Panc1 (cell line): Measurements from ENCODE around the gene NSUN6. TPM values are rescaled to one million over a fixed set of nuclear protein-coding genes. Genes with fewer than 3 reads are reported as not detected.
"Not testable (repeated sequence)": the region's sequence is repeated elsewhere in the genome, so short reads cannot be mapped to it uniquely, and the experiment has no call there.

Experiments used
- ATAC-seq: fragments of 200-7000 bp; cut with Tn5 transposase; 2 replicates; pipeline ENCODE4 v1.9.1; 2020; ENCODE audit warnings: mild to moderate bottlenecking, moderate library complexity
- BruUV-seq: library from RNA; stranded (reverse); fragments of 400-500 nt; replicated peaks from 2 replicates; lab custom pipeline; 2021; lab: Mats Ljungman, UMichigan
- CTCF ChIA-PET: fragments of 300-600 bp; sonication (Branson Sonifier 250); formaldehyde crosslinking; loops from one replicate; lab custom pipeline; 2022; ENCODE audit warnings: antibody characterized with exemption; lab: Charles Lee
- POLR2A ChIA-PET: fragments of 300-600 bp; sonication (Branson Sonifier 250); formaldehyde crosslinking; loops from one replicate; lab custom pipeline; 2022; ENCODE audit warnings: antibody characterized with exemption; lab: Charles Lee
- DNase-seq: peaks from one replicate; pipeline ENCODE4 v3.0.0-alpha.2; 2010; ENCODE audit warnings: low read depth, low spot score
- H3K27ac ChIP-seq: 2 replicates; pipeline ENCODE4 v1.5.1; 2011; ENCODE audit warnings: mild to moderate bottlenecking, low read length, inconsistent platforms
- H3K27me3 ChIP-seq: fragments of 200-500 bp; sonication (Bioruptor generic); 2 replicates; pipeline ENCODE4 v1.6.0; 2014; ENCODE audit warnings: low read length, inconsistent platforms; ENCODE audit not compliant: control insufficient read depth, insufficient read depth
- H3K36me3 ChIP-seq: fragments of 200-500 bp; sonication (Bioruptor generic); 2 replicates; pipeline ENCODE4 v1.5.1; 2014; ENCODE audit warnings: inconsistent platforms, mild to moderate bottlenecking, low read length, moderate library complexity; ENCODE audit not compliant: control insufficient read depth, insufficient read depth
- H3K4me1 ChIP-seq: 2 replicates; pipeline ENCODE4 v1.5.1; 2011; ENCODE audit warnings: inconsistent platforms, mild to moderate bottlenecking, low read length, moderate library complexity; ENCODE audit not compliant: control insufficient read depth, insufficient read depth
- H3K4me3 ChIP-seq, 2 experiments: 2 replicates each; pipeline ENCODE4 v1.5.1; 2011 to 2012; ENCODE audit warnings: low read depth in 2 of 2, low read length in 2 of 2, mild to moderate bottlenecking in 2 of 2, inconsistent platforms in 1 of 2, moderate library complexity in 1 of 2
- H3K9me3 ChIP-seq: fragments of 200-500 bp; sonication (Bioruptor generic); 2 replicates; pipeline ENCODE4 v1.5.1; 2014; ENCODE audit warnings: low read depth, mild to moderate bottlenecking, inconsistent platforms, low read length, moderate library complexity; ENCODE audit not compliant: control insufficient read depth, insufficient read depth
- POLR2AphosphoS5 ChIP-seq: IDR thresholded peaks from 2 replicates; pipeline ENCODE4 v1.6.1; 2012; ENCODE audit warnings: mild to moderate bottlenecking, low read depth, low read length, moderate library complexity
- SIN3A ChIP-seq: IDR thresholded peaks from 2 replicates; pipeline ENCODE4 v1.6.1; 2012; ENCODE audit warnings: low read depth, mild to moderate bottlenecking, low read length, moderate library complexity, borderline replicate concordance; ENCODE audit not compliant: insufficient read depth
- TCF7L2 ChIP-seq: IDR thresholded peaks from 2 replicates; pipeline ENCODE4 v1.6.1; 2011; ENCODE audit warnings: mild to moderate bottlenecking, low read depth, low read length, inconsistent platforms
- in situ Hi-C: cut with HindIII; loops from 2 replicates; pipeline ENCODE4 v1.10.0; 2016; ENCODE audit warnings: low sequenced_read_pairs, low pct_unique_long_range_greater_than_20kb
- intact Hi-C: fragments of 100-400 bp; cut with micrococcal nuclease; formaldehyde crosslinking; loops from one replicate; pipeline ENCODE4 v1.10.0; 2022; ENCODE audit not compliant: unreplicated experiment
- total RNA-seq: library from RNA; stranded (reverse); gene quantifications from one replicate; pipeline ENCODE4 v1.2.1, GENCODE V29; 2021; ENCODE audit not compliant: unreplicated experiment
- TF ChIP-seq, protein P1 (sequence below): fragments of 450-650 bp; IDR thresholded peaks from 2 replicates; pipeline ENCODE4 v1.5.1; 2017; ENCODE audit warnings: mild to moderate bottlenecking
- TF ChIP-seq, protein P2 (sequence below), 2 experiments: IDR thresholded peaks; 2 replicates each; pipeline ENCODE4 v1.6.1; 2011 to 2012; ENCODE audit warnings: low read depth in 2 of 2, control low read depth in 1 of 2, low read length in 1 of 2, mild to moderate bottlenecking in 1 of 2, moderate library complexity in 1 of 2; ENCODE audit not compliant: insufficient read depth in 1 of 2

The NSUN6 gene
- total RNA-seq, 1 experiment from 2014 or later: 4.3 TPM

DNA sequence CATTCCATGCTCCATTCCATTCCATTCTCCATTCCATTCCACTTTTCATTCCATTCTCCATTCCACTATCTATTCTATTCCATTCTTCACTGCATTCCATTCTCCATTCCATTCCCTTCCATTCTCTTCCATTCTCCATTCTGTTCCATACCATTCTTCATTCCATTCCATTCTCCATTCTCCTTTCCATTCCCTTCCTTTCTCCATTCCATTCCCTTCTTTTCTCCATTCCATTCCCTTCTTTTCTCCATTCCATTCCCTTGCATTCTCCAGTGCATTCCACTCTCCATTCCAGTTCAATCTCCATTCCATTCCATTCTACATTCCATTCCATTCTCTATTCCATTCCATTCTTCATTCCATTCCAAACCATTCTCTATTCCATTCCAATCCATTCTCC, 80.3 kb downstream of the NSUN6 start:
- H3K4me1 ChIP-seq: no peaks in the 10 kb centered on the region
- CTCF ChIA-PET: no interaction called here
- intact Hi-C loops (no loop called here), in situ Hi-C loops (no loop called here)
- POLR2A ChIA-PET: no interaction called here
- no peaks in the 10 kb centered on the region for H3K27me3 ChIP-seq
- H3K9me3 ChIP-seq: no peaks in the 10 kb centered on the region
- no peaks in the 10 kb centered on the region for H3K36me3 ChIP-seq
- no peak overlapping the region for H3K27ac ChIP-seq
- ATAC-seq: no peak
- DNase-seq: no peak
- no TSS peak for BruUV-seq
- TF ChIP-seq, protein P1, sequence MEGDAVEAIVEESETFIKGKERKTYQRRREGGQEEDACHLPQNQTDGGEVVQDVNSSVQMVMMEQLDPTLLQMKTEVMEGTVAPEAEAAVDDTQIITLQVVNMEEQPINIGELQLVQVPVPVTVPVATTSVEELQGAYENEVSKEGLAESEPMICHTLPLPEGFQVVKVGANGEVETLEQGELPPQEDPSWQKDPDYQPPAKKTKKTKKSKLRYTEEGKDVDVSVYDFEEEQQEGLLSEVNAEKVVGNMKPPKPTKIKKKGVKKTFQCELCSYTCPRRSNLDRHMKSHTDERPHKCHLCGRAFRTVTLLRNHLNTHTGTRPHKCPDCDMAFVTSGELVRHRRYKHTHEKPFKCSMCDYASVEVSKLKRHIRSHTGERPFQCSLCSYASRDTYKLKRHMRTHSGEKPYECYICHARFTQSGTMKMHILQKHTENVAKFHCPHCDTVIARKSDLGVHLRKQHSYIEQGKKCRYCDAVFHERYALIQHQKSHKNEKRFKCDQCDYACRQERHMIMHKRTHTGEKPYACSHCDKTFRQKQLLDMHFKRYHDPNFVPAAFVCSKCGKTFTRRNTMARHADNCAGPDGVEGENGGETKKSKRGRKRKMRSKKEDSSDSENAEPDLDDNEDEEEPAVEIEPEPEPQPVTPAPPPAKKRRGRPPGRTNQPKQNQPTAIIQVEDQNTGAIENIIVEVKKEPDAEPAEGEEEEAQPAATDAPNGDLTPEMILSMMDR: no peak
- no peak for TF ChIP-seq TCF7L2
- no peak for TF ChIP-seq SIN3A
- TF ChIP-seq POLR2AphosphoS5: no peak
- TF ChIP-seq, protein P2, sequence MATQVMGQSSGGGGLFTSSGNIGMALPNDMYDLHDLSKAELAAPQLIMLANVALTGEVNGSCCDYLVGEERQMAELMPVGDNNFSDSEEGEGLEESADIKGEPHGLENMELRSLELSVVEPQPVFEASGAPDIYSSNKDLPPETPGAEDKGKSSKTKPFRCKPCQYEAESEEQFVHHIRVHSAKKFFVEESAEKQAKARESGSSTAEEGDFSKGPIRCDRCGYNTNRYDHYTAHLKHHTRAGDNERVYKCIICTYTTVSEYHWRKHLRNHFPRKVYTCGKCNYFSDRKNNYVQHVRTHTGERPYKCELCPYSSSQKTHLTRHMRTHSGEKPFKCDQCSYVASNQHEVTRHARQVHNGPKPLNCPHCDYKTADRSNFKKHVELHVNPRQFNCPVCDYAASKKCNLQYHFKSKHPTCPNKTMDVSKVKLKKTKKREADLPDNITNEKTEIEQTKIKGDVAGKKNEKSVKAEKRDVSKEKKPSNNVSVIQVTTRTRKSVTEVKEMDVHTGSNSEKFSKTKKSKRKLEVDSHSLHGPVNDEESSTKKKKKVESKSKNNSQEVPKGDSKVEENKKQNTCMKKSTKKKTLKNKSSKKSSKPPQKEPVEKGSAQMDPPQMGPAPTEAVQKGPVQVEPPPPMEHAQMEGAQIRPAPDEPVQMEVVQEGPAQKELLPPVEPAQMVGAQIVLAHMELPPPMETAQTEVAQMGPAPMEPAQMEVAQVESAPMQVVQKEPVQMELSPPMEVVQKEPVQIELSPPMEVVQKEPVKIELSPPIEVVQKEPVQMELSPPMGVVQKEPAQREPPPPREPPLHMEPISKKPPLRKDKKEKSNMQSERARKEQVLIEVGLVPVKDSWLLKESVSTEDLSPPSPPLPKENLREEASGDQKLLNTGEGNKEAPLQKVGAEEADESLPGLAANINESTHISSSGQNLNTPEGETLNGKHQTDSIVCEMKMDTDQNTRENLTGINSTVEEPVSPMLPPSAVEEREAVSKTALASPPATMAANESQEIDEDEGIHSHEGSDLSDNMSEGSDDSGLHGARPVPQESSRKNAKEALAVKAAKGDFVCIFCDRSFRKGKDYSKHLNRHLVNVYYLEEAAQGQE (IDR thresholded peaks at IDR 0.05; ENCODE audit: insufficient read depth in 1 of 2, low read depth in 2 of 2, low read length in 1 of 2): no peak
- H3K4me3 ChIP-seq: no peak overlapping the region

DNA sequence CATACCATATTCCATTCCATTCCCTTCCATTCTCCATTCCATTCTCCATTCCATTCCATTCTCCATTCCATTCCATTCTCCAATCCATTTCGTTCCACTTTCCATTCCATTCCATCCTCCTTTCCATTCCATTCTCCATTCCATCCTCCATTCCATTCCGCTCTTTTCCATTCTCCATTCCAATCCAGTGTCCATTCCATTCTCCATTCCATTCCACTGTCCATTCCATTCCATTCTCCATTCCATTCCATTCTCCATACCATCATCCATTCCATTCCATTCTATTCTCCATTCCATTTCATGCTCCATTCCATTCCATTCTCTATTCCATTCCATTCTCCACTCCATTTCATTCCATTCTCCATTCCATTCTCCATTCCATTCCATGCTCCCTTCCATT, 81.0 kb downstream of the NSUN6 start:
- DNase-seq, H3K9me3 ChIP-seq, ATAC-seq, H3K4me1 ChIP-seq, intact Hi-C loops, H3K4me3 ChIP-seq, BruUV-seq, H3K27ac ChIP-seq, POLR2A ChIA-PET, H3K27me3 ChIP-seq, H3K36me3 ChIP-seq, in situ Hi-C loops, CTCF ChIA-PET: not testable (repeated sequence)

DNA sequence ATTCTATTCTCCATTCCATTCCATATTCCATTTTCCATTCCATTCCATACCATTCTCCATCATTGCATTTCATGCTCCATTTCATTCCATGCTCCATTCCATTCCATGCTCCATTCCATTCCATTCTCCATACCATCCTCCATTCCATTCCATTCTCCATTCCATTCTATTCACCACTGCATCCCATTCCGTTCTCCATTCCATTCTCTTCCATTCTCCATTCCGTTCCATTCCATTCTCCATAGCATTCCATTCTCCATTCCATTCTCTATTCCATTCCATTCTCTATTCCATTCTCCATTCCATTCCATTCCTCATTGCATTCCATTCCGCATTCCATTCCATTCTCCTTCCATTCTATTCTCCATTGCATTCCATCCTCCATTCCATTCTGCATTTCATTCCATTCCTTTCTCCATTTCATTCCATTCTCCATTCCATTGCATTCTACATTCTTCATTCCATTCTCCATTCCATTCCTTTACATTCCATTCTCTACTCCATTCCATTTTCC, 84.0 kb downstream of the NSUN6 start:
- TF ChIP-seq TCF7L2: no peak
- in situ Hi-C loops: no loop called here
- POLR2A ChIA-PET: no interaction called here

More for the DNA sequence above, 84.0 kb downstream of the NSUN6 start:
- H3K27me3 ChIP-seq: no peaks in the 10 kb centered on the region
- no peaks in the 10 kb centered on the region for H3K9me3 ChIP-seq
- H3K36me3 ChIP-seq: no peaks in the 10 kb centered on the region
- intact Hi-C loops: no loop called here
- no TSS peak for BruUV-seq
- DNase-seq (no peak), ATAC-seq (no peak)
- H3K4me1 ChIP-seq: no peaks in the 10 kb centered on the region
- no peak overlapping the region for H3K27ac ChIP-seq
- no peak overlapping the region for H3K4me3 ChIP-seq
- CTCF ChIA-PET: no interaction called here
